OCI-M1 (cell line): ENCODE results near the gene REM1.
A peak's percentile ranks its signal among the peaks of the same experiment; 100 is the strongest.
"Not testable (repeated sequence)": the region's sequence is repeated elsewhere in the genome, so short reads cannot be mapped to it uniquely, and the experiment has no call there.

Experiments used
- DNase-seq: peaks from one replicate; lab custom pipeline; 2025; lab: John Stamatoyannopoulos, UW

The REM1 gene

GRCh38 chr20:31485450-31486339 is 10.6 kb downstream of the REM1 start:
- DNase-seq: peak; percentile 80

- DNase-seq: no peak
Measured at GRCh38 chr20:31488115-31488514, 13.0 kb downstream of the REM1 start.

- no peak for DNase-seq
Measured at GRCh38 chr20:31489152-31489551, 14.1 kb downstream of the REM1 start.

GRCh38 chr20:31490752-31491151 is 15.7 kb downstream of the REM1 start:
- DNase-seq: no peak

GRCh38 chr20:31494131-31494530 is 19.0 kb downstream of the REM1 start:
- peak; percentile 68 for DNase-seq

- no peak for DNase-seq
Measured at GRCh38 chr20:31496761-31497295, 21.7 kb downstream of the REM1 start.

GRCh38 chr20:31497838-31498540 is 22.9 kb downstream of the REM1 start:
- DNase-seq: peak; percentile 66

- no peak for DNase-seq
Measured at GRCh38 chr20:31500527-31500926, 25.4 kb downstream of the REM1 start.

GRCh38 chr20:31502884-31503673 is 28.0 kb downstream of the REM1 start:
- DNase-seq: peak; percentile 86

- DNase-seq: no peak
Measured at GRCh38 chr20:31505903-31506302, 30.8 kb downstream of the REM1 start.

GRCh38 chr20:31508517-31509244 is 33.6 kb downstream of the REM1 start:
- peak; percentile 45 for DNase-seq

GRCh38 chr20:31514154-31515071 is 39.3 kb downstream of the REM1 start, which contains the start of gene HM13:
Gene HM13, plus strand, starts transcription at chr20:31514442. Its CDS starts 110 bp downstream, at chr20:31514552.
- peak; percentile 93 for DNase-seq

GRCh38 chr20:31515072-31515774 is 40.1 kb downstream of the REM1 start:
- DNase-seq: no peak

- DNase-seq: no peak
Measured at GRCh38 chr20:31515775-31516107, 40.7 kb downstream of the REM1 start.

- no peak for DNase-seq
Measured at GRCh38 chr20:31516166-31516565, 41.1 kb downstream of the REM1 start.

GRCh38 chr20:31516651-31517050 is 41.6 kb downstream of the REM1 start:
- DNase-seq: no peak

GRCh38 chr20:31517373-31517772 is 42.3 kb downstream of the REM1 start:
- DNase-seq: peak; percentile 30

GRCh38 chr20:31521267-31521666 is 46.2 kb downstream of the REM1 start:
- not testable (repeated sequence) for DNase-seq

GRCh38 chr20:31522731-31523130 is 47.6 kb downstream of the REM1 start:
- DNase-seq: no peak
